Transverse colon (tissue), 4 donors: Measurements from ENCODE around the gene ICOSLG. TPM values are rescaled to one million over a fixed set of nuclear protein-coding genes. Genes with fewer than 3 reads are reported as not detected.

Source experiments
- DNase-seq: peaks from one replicate; pipeline ENCODE4 v3.0.0-alpha.2; 2019
- H3K27ac ChIP-seq, 4 donors: fragments of 200-600 bp; sonication (generic); 2 replicates each; pipeline ENCODE4 v1.5.1; 2016 to 2018; ENCODE audit warnings: inconsistent platforms in 4 of 4
- H3K27me3 ChIP-seq: fragments of 200-600 bp; sonication (generic); 2 replicates; pipeline ENCODE4 v1.5.1; 2017; ENCODE audit warnings: inconsistent platforms
- H3K36me3 ChIP-seq, 4 donors: fragments of 200-600 bp; sonication (generic); 2 replicates each; pipeline ENCODE4 v1.5.1; 2017 to 2019; ENCODE audit warnings: inconsistent platforms in 4 of 4
- H3K4me1 ChIP-seq, 4 donors: fragments of 200-600 bp; sonication (generic); 2 replicates each; pipeline ENCODE4 v1.5.1; 2017 to 2020; ENCODE audit warnings: inconsistent platforms in 4 of 4
- H3K4me3 ChIP-seq, 4 donors: fragments of 200-600 bp; sonication (generic); 1 replicate in 1 of 4; 2 replicates in 3 of 4; pipeline versions ENCODE4 v1.5.1 to v1.6.1; 2017 to 2019; ENCODE audit warnings: inconsistent platforms in 4 of 4
- H3K9me3 ChIP-seq, 2 donors: fragments of 200-600 bp; sonication (generic); 2 replicates each; pipeline ENCODE4 v1.5.1; 2017 to 2019; ENCODE audit warnings: inconsistent platforms in 2 of 2
- EP300 ChIP-seq: sonication (generic); formaldehyde crosslinking; IDR thresholded peaks from one replicate; pipeline ENCODE4 v1.6.1; 2017; ENCODE audit warnings: antibody characterized with exemption, low read depth
- POLR2A ChIP-seq: fragments of 450-650 bp; IDR thresholded peaks from one replicate; pipeline ENCODE4 v1.6.1; 2016; ENCODE audit warnings: antibody characterized with exemption, mild to moderate bottlenecking, moderate library complexity
- POLR2AphosphoS5 ChIP-seq, 3 donors: sonication (generic); formaldehyde crosslinking; IDR thresholded peaks; one replicate each; pipeline ENCODE4 v1.6.1; 2016; ENCODE audit warnings: antibody characterized with exemption in 3 of 3
- WGBS, 2 donors: methylation state at CpG; one replicate each; pipeline ENCODE4 v1.1.5; 2018; ENCODE audit warnings: low coverage in 1 of 2; 5-methylcytosine and 5-hydroxymethylcytosine counted together
- in situ Hi-C, 4 donors: fragments of 200-750 bp; cut with MboI; loops; one replicate each; pipeline versions ENCODE4 v1.15.0 to v1.15.1; 2017; ENCODE audit warnings: low sequenced_read_pairs in 3 of 4, low pct_ligation_motif_present in 1 of 4, low pct_unique_long_range_greater_than_20kb in 1 of 4
- intact Hi-C: fragments of 100-400 bp; cut with DNase I; formaldehyde crosslinking; loops from one replicate; pipeline ENCODE4 v1.15.1; 2023; ENCODE audit warnings: low total_unique reads
- total RNA-seq, 4 donors: library from RNA; depleted of rRNA; stranded (reverse); fragments of >200 nt; gene quantifications; one replicate each; pipeline ENCODE4 v1.1.0, GENCODE V29; 2016
- TF ChIP-seq, protein P1 (sequence below), 5 experiments: fragments of 200-600 bp in 3 of 5; fragments of 450-650 bp in 2 of 5; sonication (generic) in 3 of 5; IDR thresholded peaks; 1 replicate in 2 of 5; 2 replicates in 3 of 5; pipeline ENCODE4 v1.5.1; 2016 to 2017; ENCODE audit warnings: antibody characterized with exemption in 5 of 5, inconsistent platforms in 3 of 5, mild to moderate bottlenecking in 2 of 5, moderate library complexity in 1 of 5

ICOSLG gene
- total RNA-seq, 4 donors from 2014 or later = 3.2 to 7.6 (median 3.9) TPM

DNA sequence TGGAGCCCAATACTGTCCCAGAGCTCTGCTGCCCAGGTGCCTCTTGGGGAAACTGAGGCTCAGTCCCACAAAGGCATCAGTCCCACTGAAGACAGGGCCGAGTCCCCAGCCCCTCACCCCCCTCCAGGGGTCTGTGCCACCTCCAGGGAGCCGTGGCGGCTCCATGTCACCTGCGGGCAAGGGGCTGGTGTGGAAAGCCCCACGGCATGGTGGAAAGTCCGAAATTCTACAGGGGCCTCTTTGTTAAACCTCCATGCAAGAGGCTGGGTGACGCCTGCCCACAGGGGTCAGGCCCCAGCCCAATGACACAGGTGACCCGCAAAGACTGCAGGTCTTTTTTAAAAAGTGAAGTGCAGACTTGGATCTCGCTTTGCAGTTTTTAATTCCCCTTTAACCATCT lies 41.6 kb upstream of the ICOSLG start:
- Histone ChIP-seq H3K27ac (no peak overlapping the region), H3K4me1 (no peaks in the 10 kb centered on the region), H3K36me3 (no peaks in the 10 kb centered on the region), H3K9me3 (no peaks in the 10 kb centered on the region), H3K4me3 (no peak overlapping the region), H3K27me3 (peaks cover 26% of the 10 kb centered on the region)
- TF ChIP-seq POLR2AphosphoS5 (IDR thresholded peaks at IDR 0.05) = no peak
- no peak for TF ChIP-seq POLR2A
- TF ChIP-seq EP300 = no peak
- TF ChIP-seq, protein P1, sequence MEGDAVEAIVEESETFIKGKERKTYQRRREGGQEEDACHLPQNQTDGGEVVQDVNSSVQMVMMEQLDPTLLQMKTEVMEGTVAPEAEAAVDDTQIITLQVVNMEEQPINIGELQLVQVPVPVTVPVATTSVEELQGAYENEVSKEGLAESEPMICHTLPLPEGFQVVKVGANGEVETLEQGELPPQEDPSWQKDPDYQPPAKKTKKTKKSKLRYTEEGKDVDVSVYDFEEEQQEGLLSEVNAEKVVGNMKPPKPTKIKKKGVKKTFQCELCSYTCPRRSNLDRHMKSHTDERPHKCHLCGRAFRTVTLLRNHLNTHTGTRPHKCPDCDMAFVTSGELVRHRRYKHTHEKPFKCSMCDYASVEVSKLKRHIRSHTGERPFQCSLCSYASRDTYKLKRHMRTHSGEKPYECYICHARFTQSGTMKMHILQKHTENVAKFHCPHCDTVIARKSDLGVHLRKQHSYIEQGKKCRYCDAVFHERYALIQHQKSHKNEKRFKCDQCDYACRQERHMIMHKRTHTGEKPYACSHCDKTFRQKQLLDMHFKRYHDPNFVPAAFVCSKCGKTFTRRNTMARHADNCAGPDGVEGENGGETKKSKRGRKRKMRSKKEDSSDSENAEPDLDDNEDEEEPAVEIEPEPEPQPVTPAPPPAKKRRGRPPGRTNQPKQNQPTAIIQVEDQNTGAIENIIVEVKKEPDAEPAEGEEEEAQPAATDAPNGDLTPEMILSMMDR (IDR thresholded peaks at IDR 0.05) = no peak
- in situ Hi-C loops (no loop called here), intact Hi-C loops (no loop called here)
- DNase-seq = no peak
- 72% methylated on average over 9 of the region's 9 CpGs; no CpG with 5 or more reads in 1 of the 2 donors for WGBS, 2 donors

DNA sequence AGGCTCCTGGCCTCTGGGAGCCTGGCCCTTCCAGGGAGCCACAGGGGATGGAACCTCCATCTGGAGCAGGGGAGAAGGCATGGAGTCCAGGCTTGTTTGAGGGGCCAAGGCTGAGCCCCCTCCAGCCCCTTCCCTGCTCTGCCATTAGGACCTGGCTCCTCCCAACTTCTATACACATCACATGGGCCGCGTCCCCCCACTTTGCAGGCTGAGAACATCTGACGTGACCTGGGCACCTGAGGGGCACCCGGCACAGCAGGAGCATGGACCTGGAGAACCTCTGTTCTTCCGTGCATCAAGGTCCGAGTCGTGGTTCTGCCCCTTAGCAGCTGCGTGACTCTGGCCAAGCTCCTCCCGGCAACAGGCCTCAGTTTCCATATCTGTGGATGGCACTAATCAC lies 41.1 kb upstream of the ICOSLG start:
- Histone ChIP-seq H3K36me3 (no peaks in the 10 kb centered on the region), H3K9me3 (no peaks in the 10 kb centered on the region), H3K4me3 (no peak overlapping the region), H3K4me1 (no peaks in the 10 kb centered on the region), H3K27me3 (peaks cover 20% of the 10 kb centered on the region), H3K27ac (no peak overlapping the region)
- intact Hi-C loops (no loop called here), in situ Hi-C loops (no loop called here)
- no peak for TF ChIP-seq EP300
- no peak for TF ChIP-seq POLR2AphosphoS5 (IDR thresholded peaks at IDR 0.05)
- TF ChIP-seq POLR2A = no peak
- TF ChIP-seq, protein P1 (IDR thresholded peaks at IDR 0.05) = no peak
- DNase-seq = no peak
- 100% methylated on average over 5 of the region's 9 CpGs; no CpG with 5 or more reads in 1 of the 2 donors for WGBS, 2 donors

DNA sequence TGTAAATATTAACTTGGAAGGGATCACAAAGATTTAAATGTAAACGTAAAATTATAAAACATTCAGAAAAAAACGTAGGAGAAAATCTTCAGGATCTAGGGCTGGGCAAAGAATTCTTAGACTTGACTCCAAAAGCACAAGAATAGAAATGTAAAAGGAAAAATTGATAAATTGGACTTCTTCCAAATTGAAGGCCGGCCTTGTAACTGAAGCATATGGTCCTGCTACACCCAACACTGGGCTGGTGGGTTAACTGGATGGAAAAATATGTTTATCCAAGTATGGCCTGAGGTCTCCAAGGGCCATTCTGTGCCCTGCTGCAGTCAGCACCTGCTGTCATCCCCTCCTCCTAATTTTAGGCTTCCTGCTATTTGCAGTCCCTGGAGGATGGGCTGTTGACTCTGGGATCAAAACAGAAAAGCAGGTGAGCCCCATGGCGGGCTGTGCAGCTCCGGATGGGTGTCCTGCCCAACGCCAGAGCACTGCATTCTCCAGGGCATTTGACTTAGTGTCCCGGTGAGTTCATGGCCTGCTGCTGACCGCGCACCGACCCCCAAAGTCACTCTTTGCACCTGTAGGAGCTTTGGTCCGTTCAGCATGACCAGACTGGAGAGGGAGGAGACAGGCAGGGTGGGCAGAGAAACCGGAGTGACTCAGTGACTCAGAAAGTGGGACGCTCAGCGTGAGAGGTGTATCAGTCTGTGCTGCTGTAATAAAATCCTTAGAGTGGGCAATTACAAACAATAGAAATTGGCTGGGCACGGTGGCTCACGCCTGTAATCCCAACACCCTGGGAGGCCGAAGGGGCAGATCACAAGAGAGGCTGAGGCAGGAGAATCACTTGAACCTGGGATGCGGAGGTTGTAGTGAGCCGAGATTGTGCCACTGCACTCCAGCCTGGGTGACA lies 38.9 kb upstream of the ICOSLG start:
- TF ChIP-seq EP300 (no peak), POLR2A (no peak), POLR2AphosphoS5 (IDR thresholded peaks at IDR 0.05) (no peak)
- TF ChIP-seq, protein P1 (IDR thresholded peaks at IDR 0.05) = no peak
- intact Hi-C loops (no loop called here), in situ Hi-C loops (no loop called here)
- H3K27me3 ChIP-seq = no peaks in the 10 kb centered on the region
- 58 to 84% methylated on average over 3 to 19 of the region's 19 CpGs for WGBS, 2 donors
- no peak for DNase-seq
- no peak overlapping the region for H3K4me3 ChIP-seq
- no peaks in the 10 kb centered on the region for H3K9me3 ChIP-seq
- no peaks in the 10 kb centered on the region for H3K36me3 ChIP-seq
- H3K27ac ChIP-seq = no peak overlapping the region
- H3K4me1 ChIP-seq = no peaks in the 10 kb centered on the region

DNA sequence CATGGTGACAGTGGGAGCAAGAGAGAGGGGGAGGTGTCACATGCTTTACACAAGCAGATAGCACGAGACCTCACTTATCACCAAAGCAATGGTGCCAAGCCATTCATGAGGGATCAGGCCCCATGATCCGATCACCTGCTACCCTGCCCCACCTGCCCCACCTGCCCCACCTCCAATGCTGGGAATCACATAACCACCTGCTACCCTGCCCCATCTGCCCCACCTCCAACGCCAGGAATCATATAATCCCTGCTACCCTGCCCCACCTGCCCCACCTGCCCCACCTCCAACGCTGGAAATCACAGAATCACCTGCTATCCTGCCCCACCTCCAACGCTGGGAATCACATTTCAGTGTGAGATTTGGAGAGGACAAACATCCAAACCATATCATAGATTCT lies 34.3 kb upstream of the ICOSLG start:
- Histone ChIP-seq H3K27ac (no peak overlapping the region), H3K36me3 (no peaks in the 10 kb centered on the region), H3K4me3 (no peak overlapping the region), H3K4me1 (no peaks in the 10 kb centered on the region), H3K9me3 (no peaks in the 10 kb centered on the region), H3K27me3 (no peaks in the 10 kb centered on the region)
- TF ChIP-seq POLR2AphosphoS5 (IDR thresholded peaks at IDR 0.05) (no peak), EP300 (no peak), POLR2A (no peak)
- TF ChIP-seq, protein P1 (IDR thresholded peaks at IDR 0.05) = no peak
- no peak for DNase-seq
- intact Hi-C loops (no loop called here), in situ Hi-C loops (no loop called here)
- 29 to 50% methylated on average over 2 to 5 of the region's 5 CpGs for WGBS, 2 donors
